Stimulated activated naive CD8-positive, alpha-beta T cell treated with anti-CD3 and anti-CD28 coated beads, Interleukin-15, amount 100 ng/mL, for 72 hours (primary cell): ENCODE data around the gene KCNQ1.

Experiments used
- ATAC-seq: fragments of 150-1000 bp; cut with Tn5 transposase; 2 replicates; pipeline ENCODE4 v1.10.0; 2021; ENCODE audit warnings: mild to moderate bottlenecking, moderate library complexity
- DNase-seq, 2 donors: peaks; one replicate each; pipeline ENCODE4 v3.0.0; 2021 to 2022
- H3K27ac Mint-ChIP-seq, 2 donors: one replicate each; pipeline ENCODE4 v1.8.0; 2022; ENCODE audit warnings: mild to moderate bottlenecking in 2 of 2, mixed read lengths in 2 of 2, moderate library complexity in 2 of 2
- H3K27me3 Mint-ChIP-seq: one replicate; pipeline ENCODE4 v1.8.0; 2022; ENCODE audit warnings: mixed read lengths
- H3K4me1 Mint-ChIP-seq: one replicate; pipeline ENCODE4 v1.8.0; 2022; ENCODE audit warnings: mild to moderate bottlenecking, mixed read lengths
- H3K4me3 Mint-ChIP-seq, 2 donors: one replicate each; pipeline ENCODE4 v1.8.0; 2022; ENCODE audit warnings: mild to moderate bottlenecking in 2 of 2, mixed read lengths in 2 of 2, moderate library complexity in 1 of 2
- H3K9me3 Mint-ChIP-seq, 2 donors: one replicate each; pipeline ENCODE4 v1.8.0; 2022; ENCODE audit warnings: mixed read lengths in 2 of 2

The KCNQ1 gene

GRCh38 chr11:2443881-2444820 is 657 bp upstream of the KCNQ1 start, which contains the start of gene TRPM5:
TRPM5 (minus strand) TSS chr11:2444514; CDS start chr11:2423036, 21,478 bp downstream.
- Mint-ChIP-seq H3K27ac (peak within 1 kb of the TSS in 1 of 2 donors; percentile 69), H3K27me3 (no peaks in the 10 kb centered on the region), H3K4me3 (peak within 1 kb of the TSS; percentile 90 to 96), H3K9me3 (no peaks in the 10 kb centered on the region), H3K4me1 (peaks cover 56% of the 10 kb centered on the region)
- DNase-seq (peak; percentile 76 to 79), ATAC-seq (peak; percentile 27)

GRCh38 chr11:2445746-2446551 is 1.1 kb downstream of the KCNQ1 start:
- H3K27ac Mint-ChIP-seq, result peak overlapping the region in 1 of 2 donors; percentile 27
- DNase-seq (no peak), ATAC-seq (peak; percentile 4)
- peak overlapping the region; percentile 90 to 96 for H3K4me3 Mint-ChIP-seq
- H3K27me3 Mint-ChIP-seq, result no peaks in the 10 kb centered on the region
- H3K4me1 Mint-ChIP-seq, result peaks cover 56% of the 10 kb centered on the region
- no peaks in the 10 kb centered on the region for H3K9me3 Mint-ChIP-seq

- peak overlapping the region; percentile 90 to 96 for H3K4me3 Mint-ChIP-seq
- H3K27ac Mint-ChIP-seq, result peak overlapping the region in 1 of 2 donors; percentile 64
- H3K27me3 Mint-ChIP-seq, result no peaks in the 10 kb centered on the region
- H3K9me3 Mint-ChIP-seq, result no peaks in the 10 kb centered on the region
- peaks cover 51% of the 10 kb centered on the region for H3K4me1 Mint-ChIP-seq
- DNase-seq (no peak), ATAC-seq (no peak)
Observed at GRCh38 chr11:2446590-2447252, 1.9 kb downstream of the KCNQ1 start.

GRCh38 chr11:2447253-2447950 is 2.6 kb downstream of the KCNQ1 start:
- ATAC-seq, result no peak
- Mint-ChIP-seq H3K4me3 (peak overlapping the region; percentile 90 to 96), H3K9me3 (no peaks in the 10 kb centered on the region), H3K27ac (peak overlapping the region; percentile 19 to 67), H3K4me1 (peaks cover 51% of the 10 kb centered on the region), H3K27me3 (no peaks in the 10 kb centered on the region)
- no peak for DNase-seq

GRCh38 chr11:2447951-2448650 is 3.3 kb downstream of the KCNQ1 start:
- H3K27ac Mint-ChIP-seq, result peak overlapping the region in 1 of 2 donors; percentile 67
- DNase-seq (no peak), ATAC-seq (no peak)
- H3K4me1 Mint-ChIP-seq, result peaks cover 44% of the 10 kb centered on the region
- H3K27me3 Mint-ChIP-seq, result no peaks in the 10 kb centered on the region
- H3K4me3 Mint-ChIP-seq, result peak overlapping the region; percentile 90 to 96
- H3K9me3 Mint-ChIP-seq, result no peaks in the 10 kb centered on the region

GRCh38 chr11:2448661-2449547 is 4.1 kb downstream of the KCNQ1 start:
- Mint-ChIP-seq H3K4me1 (peaks cover 36% of the 10 kb centered on the region), H3K4me3 (no peak overlapping the region), H3K9me3 (no peaks in the 10 kb centered on the region), H3K27me3 (no peaks in the 10 kb centered on the region), H3K27ac (no peak overlapping the region)
- ATAC-seq, result no peak
- no peak for DNase-seq

GRCh38 chr11:2449548-2450320 is 4.9 kb downstream of the KCNQ1 start:
- Mint-ChIP-seq H3K27ac (no peak overlapping the region), H3K9me3 (no peaks in the 10 kb centered on the region), H3K27me3 (no peaks in the 10 kb centered on the region), H3K4me3 (no peak overlapping the region), H3K4me1 (peaks cover 36% of the 10 kb centered on the region)
- DNase-seq, result no peak
- no peak for ATAC-seq

- no peak for DNase-seq
- ATAC-seq, result no peak
- H3K27me3 Mint-ChIP-seq, result no peaks in the 10 kb centered on the region
- no peaks in the 10 kb centered on the region for H3K9me3 Mint-ChIP-seq
- H3K27ac Mint-ChIP-seq, result no peak overlapping the region
- H3K4me1 Mint-ChIP-seq, result peaks cover 32% of the 10 kb centered on the region
- no peak overlapping the region for H3K4me3 Mint-ChIP-seq
Observed at GRCh38 chr11:2450321-2451041, 5.7 kb downstream of the KCNQ1 start.

- Mint-ChIP-seq H3K4me1 (peaks cover 23% of the 10 kb centered on the region), H3K9me3 (no peaks in the 10 kb centered on the region), H3K4me3 (no peak overlapping the region), H3K27ac (no peak overlapping the region), H3K27me3 (no peaks in the 10 kb centered on the region)
- ATAC-seq, result no peak
- DNase-seq, result no peak
Observed at GRCh38 chr11:2451336-2451735, 6.5 kb downstream of the KCNQ1 start.

GRCh38 chr11:2451916-2452315 is 7.1 kb downstream of the KCNQ1 start:
- Mint-ChIP-seq H3K27ac (no peak overlapping the region), H3K27me3 (no peaks in the 10 kb centered on the region), H3K9me3 (no peaks in the 10 kb centered on the region), H3K4me3 (no peak overlapping the region), H3K4me1 (peaks cover 17% of the 10 kb centered on the region)
- no peak for DNase-seq
- ATAC-seq, result no peak

- Mint-ChIP-seq H3K4me3 (no peak overlapping the region), H3K27me3 (no peaks in the 10 kb centered on the region), H3K4me1 (peaks cover 12% of the 10 kb centered on the region), H3K9me3 (no peaks in the 10 kb centered on the region), H3K27ac (no peak overlapping the region)
- DNase-seq (no peak), ATAC-seq (peak; percentile 21)
Observed at GRCh38 chr11:2452321-2453012, 7.7 kb downstream of the KCNQ1 start.

GRCh38 chr11:2453436-2453835 is 8.6 kb downstream of the KCNQ1 start:
- no peaks in the 10 kb centered on the region for H3K9me3 Mint-ChIP-seq
- H3K27me3 Mint-ChIP-seq, result no peaks in the 10 kb centered on the region
- no peak overlapping the region for H3K27ac Mint-ChIP-seq
- H3K4me3 Mint-ChIP-seq, result no peak overlapping the region
- peaks cover 5% of the 10 kb centered on the region for H3K4me1 Mint-ChIP-seq
- ATAC-seq (no peak), DNase-seq (no peak)
